Common myeloid progenitor, CD34-positive (primary cell): Measurements from ENCODE around the gene GNG14.

Source experiments
- CTCF ChIA-PET: fragments of 350-600 bp; sonication (Branson Sonifier 250); formaldehyde crosslinking; loops from one replicate; lab custom pipeline; 2021; ENCODE audit warnings: antibody characterized with exemption; lab: Charles Lee
- POLR2A ChIA-PET: fragments of 350-600 bp; sonication (Branson Sonifier 250); formaldehyde crosslinking; loops from one replicate; lab custom pipeline; 2021; ENCODE audit warnings: antibody characterized with exemption; lab: Charles Lee
- DNase-seq, 3 donors: peaks; one replicate each; pipeline versions ENCODE4 v3.0.0 to v3.0.0-alpha.2; 2013
- H3K27ac ChIP-seq, 2 experiments: 1 replicate in 1 of 2; 2 replicates in 1 of 2; pipeline ENCODE4 v1.7.0; 2013; ENCODE audit warnings: inconsistent platforms in 2 of 2, low read length in 2 of 2, mild to moderate bottlenecking in 2 of 2, low read depth in 1 of 2, moderate library complexity in 1 of 2; ENCODE audit not compliant: severe bottlenecking in 2 of 2, insufficient read depth in 1 of 2, poor library complexity in 1 of 2
- H3K27me3 ChIP-seq, 5 experiments: replicated peaks in 2 of 5; 1 replicate in 3 of 5; 2 replicates in 2 of 5; pipeline versions ENCODE4 v1.6.1 to v1.7.0; 2013; ENCODE audit warnings: low read length in 4 of 5, mild to moderate bottlenecking in 2 of 5, moderate library complexity in 2 of 5, inconsistent platforms in 1 of 5; ENCODE audit not compliant: insufficient read depth in 5 of 5, control insufficient read depth in 4 of 5
- H3K36me3 ChIP-seq, 4 experiments: 1 replicate in 2 of 4; 2 replicates in 2 of 4; pipeline versions ENCODE4 v1.6.1 to v1.7.0; 2013; ENCODE audit warnings: low read length in 3 of 4, control low read depth in 1 of 4, mild to moderate bottlenecking in 1 of 4; ENCODE audit not compliant: control insufficient read depth in 4 of 4, insufficient read depth in 4 of 4
- H3K4me1 ChIP-seq, 4 experiments: 1 replicate in 3 of 4; 2 replicates in 1 of 4; pipeline versions ENCODE4 v1.6.1 to v1.7.1; 2013; ENCODE audit warnings: low read length in 3 of 4, mild to moderate bottlenecking in 3 of 4, control low read depth in 1 of 4, inconsistent platforms in 1 of 4, moderate library complexity in 1 of 4; ENCODE audit not compliant: control insufficient read depth in 4 of 4, insufficient read depth in 4 of 4; ENCODE audit errors: control extremely low read depth in 1 of 4
- H3K4me3 ChIP-seq, 7 experiments: 1 replicate in 4 of 7; 2 replicates in 3 of 7; pipeline versions ENCODE4 v1.5.1 to v1.7.0; 2013; ENCODE audit warnings: mild to moderate bottlenecking in 7 of 7, low read length in 6 of 7, moderate library complexity in 6 of 7, inconsistent platforms in 2 of 7, low read depth in 2 of 7, control low read depth in 1 of 7; ENCODE audit not compliant: insufficient read depth in 4 of 7, control insufficient read depth in 1 of 7; ENCODE audit errors: extremely low read depth in 1 of 7
- H3K9me3 ChIP-seq, 5 experiments: 1 replicate in 4 of 5; 2 replicates in 1 of 5; pipeline versions ENCODE4 v1.6.1 to v1.7.1; 2013; ENCODE audit warnings: low read length in 4 of 5, mild to moderate bottlenecking in 2 of 5, inconsistent platforms in 1 of 5, low read depth in 1 of 5, moderate library complexity in 1 of 5; ENCODE audit not compliant: control insufficient read depth in 4 of 5, insufficient read depth in 2 of 5; ENCODE audit errors: control extremely low read depth in 1 of 5
- WGBS: methylation state at CpG from one replicate; pipeline ENCODE4 v1.1.5; 2013; ENCODE audit not compliant: insufficient coverage; 5-methylcytosine and 5-hydroxymethylcytosine counted together

GNG14 gene

DNA sequence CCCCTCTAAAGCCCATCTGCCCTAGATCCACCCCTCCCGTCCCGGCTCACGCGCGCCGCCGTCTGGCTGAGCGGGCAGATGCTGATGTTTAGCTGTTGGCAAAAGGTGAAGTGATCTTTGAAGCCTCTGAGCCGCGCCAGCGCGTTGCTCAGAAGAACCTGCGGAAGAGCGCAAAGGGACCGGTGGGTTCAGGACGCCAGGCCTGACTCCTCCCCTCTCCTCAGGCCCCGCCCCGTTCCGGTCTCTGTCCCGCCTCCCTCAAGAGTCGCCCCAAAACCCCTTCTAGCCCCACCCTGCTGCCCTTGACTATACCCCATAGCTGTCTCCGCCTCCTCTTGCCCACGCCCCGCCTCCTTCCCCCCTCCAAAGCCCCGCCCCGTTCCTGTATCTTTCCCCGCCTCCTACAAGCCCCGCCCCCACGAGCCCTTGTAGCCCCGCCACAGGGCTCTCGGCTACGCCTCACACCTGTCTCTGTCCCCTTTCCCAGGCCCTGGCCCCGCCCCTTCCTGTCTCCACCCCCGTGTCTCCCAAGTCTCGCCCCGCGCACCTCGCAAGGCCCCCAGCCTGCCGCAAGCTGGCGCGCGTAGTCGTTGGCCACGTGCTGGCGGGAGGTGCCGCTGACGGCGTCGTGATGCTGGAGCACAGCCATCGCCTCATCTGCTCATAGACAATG lies 30.8 kb upstream of the GNG14 start:
- no peak overlapping the region for H3K4me3 ChIP-seq
- POLR2A ChIA-PET: no interaction called here
- DNase-seq: peak in 1 of 3 donors; percentile 28
- CTCF ChIA-PET: interaction anchor here (0.6 kb wide), 1 partner anchor 49 kb away, joined by 4 read pairs; no protein-coding TSS in a partner anchor
- H3K36me3 ChIP-seq: peaks cover 16 to 69% (median 36%) of the 10 kb centered on the region in 4 experiments
- 97% methylated on average over 42 of the region's 50 CpGs for WGBS
- H3K9me3 ChIP-seq: no peaks in the 10 kb centered on the region
- no peaks in the 10 kb centered on the region for H3K4me1 ChIP-seq
- H3K27me3 ChIP-seq: no peaks in the 10 kb centered on the region
- H3K27ac ChIP-seq: no peak overlapping the region

DNA sequence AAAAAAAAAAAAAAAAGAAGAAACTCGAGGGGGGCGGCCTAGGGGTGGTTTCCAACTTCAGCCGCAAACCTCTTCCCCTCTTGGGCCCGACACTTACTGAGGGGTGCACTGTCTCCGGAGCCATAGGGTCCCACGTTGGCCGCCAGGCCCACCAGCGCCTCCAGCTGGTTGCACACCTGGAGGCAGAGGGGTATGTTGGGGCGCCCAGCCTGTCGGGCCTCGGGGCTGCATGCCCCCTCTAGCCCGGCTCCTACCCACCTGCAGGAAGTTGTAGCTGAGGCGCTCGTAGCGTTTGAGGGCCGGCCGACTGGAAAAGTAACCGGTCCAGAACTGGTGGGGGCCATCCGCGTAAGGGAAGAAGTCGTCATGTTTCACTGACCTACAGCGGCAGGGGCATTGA lies 29.8 kb upstream of the GNG14 start:
- POLR2A ChIA-PET: no interaction called here
- Histone ChIP-seq H3K27me3 (no peaks in the 10 kb centered on the region), H3K27ac (no peak overlapping the region), H3K4me1 (no peaks in the 10 kb centered on the region), H3K9me3 (no peaks in the 10 kb centered on the region), H3K4me3 (no peak overlapping the region), H3K36me3 (peaks cover 16 to 70% (median 36%) of the 10 kb centered on the region in 4 experiments)
- DNase-seq: no peak
- WGBS: 95% methylated on average over 17 of the region's 22 CpGs
- CTCF ChIA-PET: interaction anchor here (0.6 to 3.6 kb wide), 2 partner anchors 14 to 50 kb away, joined by 4 to 11 read pairs; no protein-coding TSS in a partner anchor

DNA sequence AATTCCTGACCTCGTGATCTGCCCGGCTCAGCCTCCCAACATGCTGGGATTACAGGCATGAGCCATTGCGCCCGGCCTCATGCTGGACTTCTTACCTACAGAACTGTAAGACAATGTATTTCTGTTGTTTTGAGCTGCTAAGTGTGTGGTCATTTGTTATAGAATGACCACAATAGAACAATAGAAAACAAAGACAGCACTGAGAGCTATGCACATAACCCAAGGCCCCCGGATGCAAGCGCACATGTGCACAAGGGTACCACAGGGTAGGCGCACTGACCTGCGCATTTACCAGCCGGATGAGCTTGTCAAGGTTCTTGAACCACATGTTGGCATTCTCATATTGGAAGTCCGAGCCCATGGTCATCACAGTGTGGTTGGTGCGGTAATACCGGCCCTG lies 26.8 kb upstream of the GNG14 start:
- WGBS: 88% methylated on average over 8 of the region's 12 CpGs
- no peak for DNase-seq
- no peaks in the 10 kb centered on the region for H3K9me3 ChIP-seq
- ChIA-PET CTCF (interaction anchor here (3.6 kb wide), 1 partner anchor 11 kb away, joined by 11 read pairs; no protein-coding TSS in a partner anchor), POLR2A (no interaction called here)
- no peak overlapping the region for H3K27ac ChIP-seq
- no peak overlapping the region for H3K4me3 ChIP-seq
- no peaks in the 10 kb centered on the region for H3K27me3 ChIP-seq
- peaks cover 0 to 18% (median 17%) of the 10 kb centered on the region in 4 experiments for H3K4me1 ChIP-seq
- peaks cover 10 to 72% (median 38%) of the 10 kb centered on the region in 4 experiments for H3K36me3 ChIP-seq

DNA sequence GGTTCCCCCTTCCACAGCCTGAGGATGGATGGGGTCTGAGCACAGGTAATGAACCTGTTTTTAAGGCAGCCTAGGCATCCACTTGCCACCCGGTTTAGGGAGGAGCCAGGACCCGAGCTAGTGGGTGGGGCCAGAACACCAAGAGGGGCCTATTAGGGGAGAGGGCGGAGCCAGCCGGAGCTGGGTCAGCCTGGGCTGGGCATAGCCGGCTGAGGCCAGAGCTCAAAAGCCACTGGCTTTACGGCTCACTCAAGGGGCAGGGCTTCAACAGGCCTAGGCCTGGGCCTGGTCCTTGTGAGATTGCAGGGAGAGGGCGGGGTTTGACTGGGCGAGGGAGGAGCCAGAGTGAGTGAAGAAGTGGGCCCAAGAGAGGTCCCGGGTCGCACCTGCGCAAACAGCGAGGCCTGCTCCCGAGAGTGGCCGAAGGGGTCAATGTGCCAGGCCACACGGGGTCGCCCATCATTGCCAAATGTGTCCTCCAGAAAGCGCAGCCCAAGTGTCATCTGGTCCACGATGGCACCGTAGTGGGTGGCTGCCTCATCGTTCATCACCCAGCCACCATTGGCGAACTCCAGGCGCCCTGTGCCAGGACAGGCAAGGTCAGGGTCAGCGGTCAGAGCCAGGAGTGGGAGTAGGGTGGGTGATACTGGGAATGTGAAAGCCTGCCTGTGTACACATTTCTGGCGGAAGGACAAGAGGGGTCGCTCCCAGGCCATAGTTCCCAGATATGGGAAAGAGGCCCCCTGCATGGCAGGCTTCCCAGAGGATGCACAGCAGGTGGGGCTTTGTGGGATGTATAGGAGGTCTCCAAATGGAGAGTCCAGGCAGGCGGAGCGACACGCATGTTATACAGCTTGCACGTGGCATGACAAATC lies 23.2 kb upstream of the GNG14 start:
- CTCF ChIA-PET: interaction anchor here (0.9 to 1.7 kb wide), 6 partner anchors 9 to 47 kb away, joined by 3 to 7 read pairs (median 4); no protein-coding TSS in a partner anchor
- H3K36me3 ChIP-seq: peaks cover 10 to 46% (median 26%) of the 10 kb centered on the region in 4 experiments
- H3K9me3 ChIP-seq: no peaks in the 10 kb centered on the region
- 82% methylated on average over 29 of the region's 29 CpGs for WGBS
- H3K4me3 ChIP-seq: peak overlapping the region in 2 of 7 experiments; percentile 87 to 93
- H3K4me1 ChIP-seq: peaks cover 4 to 45% (median 39%) of the 10 kb centered on the region in 4 experiments
- no peaks in the 10 kb centered on the region for H3K27me3 ChIP-seq
- POLR2A ChIA-PET: interaction anchor here (0.9 to 2.1 kb wide), 2 partner anchors 16 to 24 kb away, joined by 3 to 8 read pairs; no protein-coding TSS in a partner anchor
- peak in 1 of 3 donors; percentile 9 for DNase-seq
- no peak overlapping the region for H3K27ac ChIP-seq

DNA sequence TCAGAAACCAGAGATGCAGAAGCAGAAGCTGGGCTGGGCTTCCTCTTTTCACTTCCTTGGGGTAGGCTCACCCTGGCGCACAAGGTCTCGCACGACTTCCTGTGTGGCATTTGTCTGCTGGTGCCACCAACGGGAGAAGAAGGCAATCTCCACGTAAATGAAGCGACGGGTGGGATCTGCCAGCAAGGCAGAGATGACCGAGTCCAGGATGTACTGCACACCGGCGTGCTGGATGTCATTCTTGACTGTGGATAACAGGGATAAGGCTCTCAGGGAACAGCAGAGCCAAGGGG lies 22.6 kb upstream of the GNG14 start:
- DNase-seq: peak; percentile 85 to 96 (median 94)
- POLR2A ChIA-PET: interaction anchor here (0.9 to 2.1 kb wide), 2 partner anchors 17 to 25 kb away, joined by 3 to 8 read pairs; no protein-coding TSS in a partner anchor
- CTCF ChIA-PET: interaction anchor here (0.9 to 1.7 kb wide), 2 partner anchors 9 to 25 kb away, joined by 4 to 7 read pairs; no protein-coding TSS in a partner anchor

DNA sequence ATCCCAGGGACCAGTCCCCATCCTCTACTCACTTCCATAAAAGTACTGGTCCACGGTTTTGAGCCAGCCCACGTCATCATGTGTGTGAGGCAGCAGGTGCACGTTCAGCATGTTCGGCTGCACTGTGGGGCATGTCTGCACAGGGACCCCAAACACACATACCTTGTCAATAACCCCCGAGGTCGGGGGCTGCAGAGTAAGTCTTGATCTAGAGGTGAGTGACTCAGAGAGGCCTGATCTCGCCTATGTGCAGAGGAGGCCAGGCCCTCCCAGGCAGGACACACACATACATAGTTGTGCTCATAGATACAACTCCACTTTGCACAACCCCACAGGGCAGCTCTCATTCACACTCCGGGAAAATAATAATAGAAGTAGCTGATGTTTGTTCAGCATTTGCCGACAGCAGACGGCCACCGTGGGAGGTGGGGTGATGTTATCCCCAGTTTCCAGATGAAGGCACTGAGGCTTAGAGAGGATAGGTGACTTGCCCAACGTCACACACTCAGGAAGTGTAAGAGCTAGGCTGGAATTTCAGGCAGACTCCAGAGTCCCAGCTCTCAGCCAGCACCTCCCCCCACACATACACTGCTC lies 22.0 kb upstream of the GNG14 start:
- Histone ChIP-seq H3K27ac (peak overlapping the region; percentile 68 to 88), H3K27me3 (no peaks in the 10 kb centered on the region), H3K4me3 (peak overlapping the region; percentile 55 to 95 (median 82)), H3K36me3 (peaks cover 7 to 38% (median 23%) of the 10 kb centered on the region in 4 experiments), H3K4me1 (peaks cover 4 to 55% (median 48%) of the 10 kb centered on the region in 4 experiments), H3K9me3 (no peaks in the 10 kb centered on the region)
- 39% methylated on average over 11 of the region's 12 CpGs for WGBS
- CTCF ChIA-PET: interaction anchor here (0.9 to 2.1 kb wide), 3 partner anchors 8 to 26 kb away, joined by 4 to 7 read pairs (median 7); no protein-coding TSS in a partner anchor
- DNase-seq: peak in 2 of 3 donors; percentile 34 to 49
- POLR2A ChIA-PET: interaction anchor here (0.6 to 2.1 kb wide), 4 partner anchors 18 to 506 kb away, joined by 3 to 8 read pairs (median 4); no protein-coding TSS in a partner anchor

More for the DNA sequence above, 22.6 kb upstream of the GNG14 start:
- Histone ChIP-seq H3K4me1 (peaks cover 4 to 50% (median 43%) of the 10 kb centered on the region in 4 experiments), H3K4me3 (peak overlapping the region in 6 of 7 experiments; percentile 79 to 95 (median 84)), H3K27ac (peak overlapping the region in 1 of 2 experiments; percentile 15), H3K27me3 (no peaks in the 10 kb centered on the region), H3K36me3 (peaks cover 7 to 41% (median 24%) of the 10 kb centered on the region in 4 experiments), H3K9me3 (no peaks in the 10 kb centered on the region)
- WGBS: 6% methylated on average over 9 of the region's 10 CpGs
